WTC11 (cell line): Measurements from ENCODE around the gene ZBTB16. TPM values are rescaled to one million over a fixed set of nuclear protein-coding genes. Genes with fewer than 3 reads are reported as not detected.

ENCODE experiments used
- ATAC-seq: fragments of 200-7000 bp; cut with Tn5 transposase; 2 replicates; pipeline ENCODE4 v1.10.0; 2021; ENCODE audit warnings: mild to moderate bottlenecking, moderate library complexity
- CTCF ChIA-PET: fragments of 300-600 bp; sonication (Branson Sonifier 250); formaldehyde crosslinking; loops from one replicate; lab custom pipeline; 2021; ENCODE audit warnings: antibody characterized with exemption; lab: Charles Lee
- POLR2A ChIA-PET: fragments of 350-600 bp; sonication (Branson Sonifier 250); formaldehyde crosslinking; loops from one replicate; lab custom pipeline; 2021; ENCODE audit warnings: antibody characterized with exemption; lab: Charles Lee
- DNase-seq: peaks from one replicate; pipeline ENCODE4 v3.0.0; 2021; ENCODE audit warnings: low spot score
- H3K27ac Mint-ChIP-seq: 2 replicates; pipeline ENCODE4 v1.8.0; 2021; ENCODE audit warnings: mixed read lengths
- H3K27me3 Mint-ChIP-seq: 2 replicates; pipeline ENCODE4 v1.8.0; 2021; ENCODE audit warnings: low read depth, mild to moderate bottlenecking, moderate library complexity, mixed read lengths
- H3K36me3 Mint-ChIP-seq: 2 replicates; pipeline ENCODE4 v1.8.0; 2021; ENCODE audit warnings: mixed read lengths
- H3K4me1 Mint-ChIP-seq: 2 replicates; pipeline ENCODE4 v1.8.0; 2022; ENCODE audit warnings: mixed read lengths
- H3K4me3 Mint-ChIP-seq: 2 replicates; pipeline ENCODE4 v1.8.0; 2021; ENCODE audit warnings: mild to moderate bottlenecking, moderate library complexity, mixed read lengths
- H3K9me3 Mint-ChIP-seq: 2 replicates; pipeline ENCODE4 v1.8.0; 2021; ENCODE audit warnings: mixed read lengths
- ESRRA ChIP-seq: sonication (generic); formaldehyde crosslinking; IDR thresholded peaks from 2 replicates; pipeline ENCODE4 v1.8.1; 2022; ENCODE audit warnings: mild to moderate bottlenecking, missing genetic modification reagents, borderline replicate concordance
- FOXP1 ChIP-seq: sonication (generic); formaldehyde crosslinking; IDR thresholded peaks from 2 replicates; pipeline ENCODE4 v1.8.0; 2022; ENCODE audit warnings: missing genetic modification reagents, mild to moderate bottlenecking, moderate library complexity, borderline replicate concordance
- GTF2I ChIP-seq: fragments of 250-450 bp; sonication (Bioruptor Pico); conservative IDR thresholded peaks from 2 replicates; pipeline ENCODE4 v1.4.0; 2021; ENCODE audit warnings: mild to moderate bottlenecking
- HMGA2 ChIP-seq: fragments of 250-450 bp; sonication (Bioruptor Pico); IDR thresholded peaks from 2 replicates; pipeline ENCODE4 v1.4.0; 2021; ENCODE audit warnings: mild to moderate bottlenecking, moderate library complexity
- HMGXB4 ChIP-seq: sonication (generic); formaldehyde crosslinking; IDR thresholded peaks from 2 replicates; pipeline ENCODE4 v1.8.1; 2023; ENCODE audit warnings: mild to moderate bottlenecking, moderate library complexity, missing genetic modification reagents
- MXD4 ChIP-seq: fragments of 250-450 bp; sonication (Bioruptor Pico); IDR thresholded peaks from 2 replicates; pipeline ENCODE4 v1.8.0; 2021; ENCODE audit warnings: mild to moderate bottlenecking, moderate library complexity, borderline replicate concordance
- NFE2L1 ChIP-seq: sonication (generic); formaldehyde crosslinking; IDR thresholded peaks from 2 replicates; pipeline ENCODE4 v1.8.1; 2023; ENCODE audit warnings: missing genetic modification reagents
- NR1H2 ChIP-seq: sonication (generic); formaldehyde crosslinking; IDR thresholded peaks from 2 replicates; pipeline ENCODE4 v1.9.0; 2021; ENCODE audit warnings: mild to moderate bottlenecking, moderate library complexity, missing genetic modification reagents
- NR3C1 ChIP-seq: sonication (generic); formaldehyde crosslinking; conservative IDR thresholded peaks from 2 replicates; pipeline ENCODE4 v1.8.1; 2023; ENCODE audit warnings: low read depth, mild to moderate bottlenecking, missing genetic modification reagents
- OVOL2 ChIP-seq: fragments of 250-450 bp; sonication (Bioruptor Pico); IDR thresholded peaks from 2 replicates; pipeline ENCODE4 v1.9.0; 2021; ENCODE audit warnings: mild to moderate bottlenecking, borderline replicate concordance
- PREB ChIP-seq: sonication (generic); formaldehyde crosslinking; IDR thresholded peaks from 2 replicates; pipeline ENCODE4 v1.8.1; 2022; ENCODE audit warnings: mild to moderate bottlenecking, missing genetic modification reagents, moderate library complexity, borderline replicate concordance
- PRRX2 ChIP-seq: fragments of 250-450 bp; sonication (Bioruptor Pico); IDR thresholded peaks from 2 replicates; pipeline ENCODE4 v1.8.0; 2021; ENCODE audit warnings: mild to moderate bottlenecking
- SMAD3 ChIP-seq: sonication (generic); formaldehyde crosslinking; IDR thresholded peaks from 2 replicates; pipeline ENCODE4 v1.8.0; 2022; ENCODE audit warnings: missing genetic modification reagents, mild to moderate bottlenecking, borderline replicate concordance
- TEAD1 ChIP-seq: sonication (generic); formaldehyde crosslinking; IDR thresholded peaks from 2 replicates; pipeline ENCODE4 v1.8.0; 2022; ENCODE audit warnings: mild to moderate bottlenecking, missing genetic modification reagents
- TEAD4 ChIP-seq: sonication (generic); formaldehyde crosslinking; IDR thresholded peaks from 2 replicates; pipeline ENCODE4 v1.8.0; 2022; ENCODE audit warnings: mild to moderate bottlenecking, missing genetic modification reagents
- ZBTB21 ChIP-seq: sonication (generic); formaldehyde crosslinking; IDR thresholded peaks from 2 replicates; pipeline ENCODE4 v1.8.1; 2023; ENCODE audit warnings: mild to moderate bottlenecking, missing genetic modification reagents, borderline replicate concordance
- ZNF138 ChIP-seq: sonication (generic); formaldehyde crosslinking; conservative IDR thresholded peaks from 2 replicates; pipeline ENCODE4 v1.8.1; 2022; ENCODE audit warnings: mild to moderate bottlenecking, moderate library complexity, missing genetic modification reagents
- ZNF423 ChIP-seq: fragments of 250-450 bp; sonication (Bioruptor Pico); IDR thresholded peaks from 2 replicates; pipeline ENCODE4 v2.1.2; 2022; ENCODE audit warnings: mild to moderate bottlenecking, moderate library complexity
- total RNA-seq: library from RNA; stranded (reverse); gene quantifications from 3 replicates; pipeline ENCODE4 v1.2.3, GENCODE V29; 2021
- TF ChIP-seq, protein P1 (sequence below): fragments of 250-450 bp; sonication (Bioruptor Pico); IDR thresholded peaks from 2 replicates; pipeline ENCODE4 v1.9.0; 2021; ENCODE audit warnings: moderate library complexity, mild to moderate bottlenecking, inconsistent platforms, borderline replicate concordance
- TF ChIP-seq, protein P2 (sequence below): sonication (generic); formaldehyde crosslinking; IDR thresholded peaks from 2 replicates; pipeline ENCODE4 v1.8.0; 2022; ENCODE audit warnings: mild to moderate bottlenecking, missing genetic modification reagents
- TF ChIP-seq, protein P3 (sequence below): sonication (generic); formaldehyde crosslinking; IDR thresholded peaks from 2 replicates; pipeline ENCODE4 v1.8.1; 2023; ENCODE audit warnings: mild to moderate bottlenecking, missing genetic modification reagents
- TF ChIP-seq, protein P4 (sequence below): fragments of 250-450 bp; sonication (Bioruptor Pico); IDR thresholded peaks from 2 replicates; pipeline ENCODE4 v1.9.0; 2021; ENCODE audit warnings: mild to moderate bottlenecking

The ZBTB16 gene
- total RNA-seq, 1 experiment from 2014 or later: 0.57 TPM

- H3K36me3 Mint-ChIP-seq: peaks cover 2% of the 10 kb centered on the region; the same call in 1 of the 2 replicates
- no peak; the same call in 1 of the 2 replicates for ATAC-seq
- ChIA-PET CTCF (interaction anchor here (1.3 kb wide), 1 partner anchor 136 kb away, joined by 4 read pairs; the partner anchor contains the start of gene ZBTB16), POLR2A (no interaction called here)
- H3K27ac Mint-ChIP-seq: no peak overlapping the region
- no peak for DNase-seq
- TF ChIP-seq HMGA2 (CRISPR knock-in tag) (no peak), ZNF423 (no peak), PRRX2 (no peak), ZBTB21 (no peak), NR1H2 (CRISPR knock-in tag) (no peak), SMAD3 (no peak), NFE2L1 (CRISPR knock-in tag) (no peak), MXD4 (no peak), PREB (CRISPR knock-in tag) (no peak), ZNF138 (CRISPR knock-in tag) (no peak)
- TF ChIP-seq, protein P1, sequence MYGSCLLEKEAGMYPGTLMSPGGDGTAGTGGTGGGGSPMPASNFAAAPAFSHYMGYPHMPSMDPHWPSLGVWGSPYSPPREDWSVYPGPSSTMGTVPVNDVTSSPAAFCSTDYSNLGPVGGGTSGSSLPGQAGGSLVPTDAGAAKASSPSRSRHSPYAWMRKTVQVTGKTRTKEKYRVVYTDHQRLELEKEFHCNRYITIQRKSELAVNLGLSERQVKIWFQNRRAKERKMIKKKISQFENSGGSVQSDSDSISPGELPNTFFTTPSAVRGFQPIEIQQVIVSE (CRISPR knock-in tag): no peak
- TF ChIP-seq, protein P2, sequence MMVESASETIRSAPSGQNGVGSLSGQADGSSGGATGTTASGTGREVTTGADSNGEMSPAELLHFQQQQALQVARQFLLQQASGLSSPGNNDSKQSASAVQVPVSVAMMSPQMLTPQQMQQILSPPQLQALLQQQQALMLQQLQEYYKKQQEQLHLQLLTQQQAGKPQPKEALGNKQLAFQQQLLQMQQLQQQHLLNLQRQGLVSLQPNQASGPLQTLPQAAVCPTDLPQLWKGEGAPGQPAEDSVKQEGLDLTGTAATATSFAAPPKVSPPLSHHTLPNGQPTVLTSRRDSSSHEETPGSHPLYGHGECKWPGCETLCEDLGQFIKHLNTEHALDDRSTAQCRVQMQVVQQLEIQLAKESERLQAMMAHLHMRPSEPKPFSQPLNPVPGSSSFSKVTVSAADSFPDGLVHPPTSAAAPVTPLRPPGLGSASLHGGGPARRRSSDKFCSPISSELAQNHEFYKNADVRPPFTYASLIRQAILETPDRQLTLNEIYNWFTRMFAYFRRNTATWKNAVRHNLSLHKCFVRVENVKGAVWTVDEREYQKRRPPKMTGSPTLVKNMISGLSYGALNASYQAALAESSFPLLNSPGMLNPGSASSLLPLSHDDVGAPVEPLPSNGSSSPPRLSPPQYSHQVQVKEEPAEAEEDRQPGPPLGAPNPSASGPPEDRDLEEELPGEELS (CRISPR knock-in tag): no peak
- TF ChIP-seq, protein P3, sequence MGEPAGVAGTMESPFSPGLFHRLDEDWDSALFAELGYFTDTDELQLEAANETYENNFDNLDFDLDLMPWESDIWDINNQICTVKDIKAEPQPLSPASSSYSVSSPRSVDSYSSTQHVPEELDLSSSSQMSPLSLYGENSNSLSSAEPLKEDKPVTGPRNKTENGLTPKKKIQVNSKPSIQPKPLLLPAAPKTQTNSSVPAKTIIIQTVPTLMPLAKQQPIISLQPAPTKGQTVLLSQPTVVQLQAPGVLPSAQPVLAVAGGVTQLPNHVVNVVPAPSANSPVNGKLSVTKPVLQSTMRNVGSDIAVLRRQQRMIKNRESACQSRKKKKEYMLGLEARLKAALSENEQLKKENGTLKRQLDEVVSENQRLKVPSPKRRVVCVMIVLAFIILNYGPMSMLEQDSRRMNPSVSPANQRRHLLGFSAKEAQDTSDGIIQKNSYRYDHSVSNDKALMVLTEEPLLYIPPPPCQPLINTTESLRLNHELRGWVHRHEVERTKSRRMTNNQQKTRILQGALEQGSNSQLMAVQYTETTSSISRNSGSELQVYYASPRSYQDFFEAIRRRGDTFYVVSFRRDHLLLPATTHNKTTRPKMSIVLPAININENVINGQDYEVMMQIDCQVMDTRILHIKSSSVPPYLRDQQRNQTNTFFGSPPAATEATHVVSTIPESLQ: no peak
- H3K4me1 Mint-ChIP-seq: peaks cover 11% of the 10 kb centered on the region
- H3K4me3 Mint-ChIP-seq: no peak overlapping the region
- H3K27me3 Mint-ChIP-seq: peaks cover 6% of the 10 kb centered on the region; the same call in 1 of the 2 replicates
- H3K9me3 Mint-ChIP-seq: peaks cover 20% of the 10 kb centered on the region
Observed at GRCh38 chr11:114195151-114195550, 135.6 kb downstream of the ZBTB16 start.

GRCh38 chr11:114195981-114196731 is 136.6 kb downstream of the ZBTB16 start:
- CTCF ChIA-PET: interaction anchor here (1.1 kb wide), 2 partner anchors 9 to 65 kb away, joined by 3 to 4 read pairs; no protein-coding TSS in a partner anchor
- Mint-ChIP-seq H3K4me1 (peaks cover 11% of the 10 kb centered on the region), H3K9me3 (peaks cover 11% of the 10 kb centered on the region), H3K36me3 (no peaks in the 10 kb centered on the region), H3K27me3 (peaks cover 4% of the 10 kb centered on the region; the same call in 1 of the 2 replicates), H3K27ac (no peak overlapping the region), H3K4me3 (no peak overlapping the region)
- no peak for DNase-seq
- POLR2A ChIA-PET: no interaction called here
- peak; percentile 52; the same call in 1 of the 2 replicates for ATAC-seq
- no peak for TF ChIP-seq TEAD1
- TF ChIP-seq FOXP1 (CRISPR knock-in tag): no peak
- TF ChIP-seq OVOL2 (CRISPR knock-in tag): no peak
- TF ChIP-seq GTF2I: no peak
- TF ChIP-seq NR3C1 (CRISPR knock-in tag): no peak
- TF ChIP-seq TEAD4: no peak
- TF ChIP-seq, protein P2 (CRISPR knock-in tag): no peak
- TF ChIP-seq ESRRA (CRISPR knock-in tag): no peak
- no peak for TF ChIP-seq ZNF423
- TF ChIP-seq, protein P4, sequence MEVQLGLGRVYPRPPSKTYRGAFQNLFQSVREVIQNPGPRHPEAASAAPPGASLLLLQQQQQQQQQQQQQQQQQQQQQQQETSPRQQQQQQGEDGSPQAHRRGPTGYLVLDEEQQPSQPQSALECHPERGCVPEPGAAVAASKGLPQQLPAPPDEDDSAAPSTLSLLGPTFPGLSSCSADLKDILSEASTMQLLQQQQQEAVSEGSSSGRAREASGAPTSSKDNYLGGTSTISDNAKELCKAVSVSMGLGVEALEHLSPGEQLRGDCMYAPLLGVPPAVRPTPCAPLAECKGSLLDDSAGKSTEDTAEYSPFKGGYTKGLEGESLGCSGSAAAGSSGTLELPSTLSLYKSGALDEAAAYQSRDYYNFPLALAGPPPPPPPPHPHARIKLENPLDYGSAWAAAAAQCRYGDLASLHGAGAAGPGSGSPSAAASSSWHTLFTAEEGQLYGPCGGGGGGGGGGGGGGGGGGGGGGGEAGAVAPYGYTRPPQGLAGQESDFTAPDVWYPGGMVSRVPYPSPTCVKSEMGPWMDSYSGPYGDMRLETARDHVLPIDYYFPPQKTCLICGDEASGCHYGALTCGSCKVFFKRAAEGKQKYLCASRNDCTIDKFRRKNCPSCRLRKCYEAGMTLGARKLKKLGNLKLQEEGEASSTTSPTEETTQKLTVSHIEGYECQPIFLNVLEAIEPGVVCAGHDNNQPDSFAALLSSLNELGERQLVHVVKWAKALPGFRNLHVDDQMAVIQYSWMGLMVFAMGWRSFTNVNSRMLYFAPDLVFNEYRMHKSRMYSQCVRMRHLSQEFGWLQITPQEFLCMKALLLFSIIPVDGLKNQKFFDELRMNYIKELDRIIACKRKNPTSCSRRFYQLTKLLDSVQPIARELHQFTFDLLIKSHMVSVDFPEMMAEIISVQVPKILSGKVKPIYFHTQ: no peak
- TF ChIP-seq HMGXB4 (CRISPR knock-in tag): no peak
